Measurements from ENCODE around the gene OTUD4. TPM values are rescaled to one million over a fixed set of nuclear protein-coding genes. Genes with fewer than 3 reads are reported as not detected.
"Not testable (repeated sequence)": the region's sequence is repeated elsewhere in the genome, so short reads cannot be mapped to it uniquely, and the experiment has no call there.

Gene OTUD4, protein sequence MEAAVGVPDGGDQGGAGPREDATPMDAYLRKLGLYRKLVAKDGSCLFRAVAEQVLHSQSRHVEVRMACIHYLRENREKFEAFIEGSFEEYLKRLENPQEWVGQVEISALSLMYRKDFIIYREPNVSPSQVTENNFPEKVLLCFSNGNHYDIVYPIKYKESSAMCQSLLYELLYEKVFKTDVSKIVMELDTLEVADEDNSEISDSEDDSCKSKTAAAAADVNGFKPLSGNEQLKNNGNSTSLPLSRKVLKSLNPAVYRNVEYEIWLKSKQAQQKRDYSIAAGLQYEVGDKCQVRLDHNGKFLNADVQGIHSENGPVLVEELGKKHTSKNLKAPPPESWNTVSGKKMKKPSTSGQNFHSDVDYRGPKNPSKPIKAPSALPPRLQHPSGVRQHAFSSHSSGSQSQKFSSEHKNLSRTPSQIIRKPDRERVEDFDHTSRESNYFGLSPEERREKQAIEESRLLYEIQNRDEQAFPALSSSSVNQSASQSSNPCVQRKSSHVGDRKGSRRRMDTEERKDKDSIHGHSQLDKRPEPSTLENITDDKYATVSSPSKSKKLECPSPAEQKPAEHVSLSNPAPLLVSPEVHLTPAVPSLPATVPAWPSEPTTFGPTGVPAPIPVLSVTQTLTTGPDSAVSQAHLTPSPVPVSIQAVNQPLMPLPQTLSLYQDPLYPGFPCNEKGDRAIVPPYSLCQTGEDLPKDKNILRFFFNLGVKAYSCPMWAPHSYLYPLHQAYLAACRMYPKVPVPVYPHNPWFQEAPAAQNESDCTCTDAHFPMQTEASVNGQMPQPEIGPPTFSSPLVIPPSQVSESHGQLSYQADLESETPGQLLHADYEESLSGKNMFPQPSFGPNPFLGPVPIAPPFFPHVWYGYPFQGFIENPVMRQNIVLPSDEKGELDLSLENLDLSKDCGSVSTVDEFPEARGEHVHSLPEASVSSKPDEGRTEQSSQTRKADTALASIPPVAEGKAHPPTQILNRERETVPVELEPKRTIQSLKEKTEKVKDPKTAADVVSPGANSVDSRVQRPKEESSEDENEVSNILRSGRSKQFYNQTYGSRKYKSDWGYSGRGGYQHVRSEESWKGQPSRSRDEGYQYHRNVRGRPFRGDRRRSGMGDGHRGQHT
- 43.8 TPM for total RNA-seq
- polyA plus RNA-seq (ENCODE audit: insufficient read depth in 1 of 8, insufficient read length in 8 of 8, low replicate concordance in 1 of 8), result 10 to 100 TPM; 47.2 to 86.4 (median 69.8) TPM
- long read RNA-seq, donor 1, full-length matches to known transcripts, result 4 of 27 reads
- long read RNA-seq, donor 1, partial matches to known transcripts, result 18 of 27 reads
- long read RNA-seq, donor 1, other reads (novel, unspliced or antisense), result 5 of 27 reads
- long read RNA-seq, donor 2, result 0 reads
- long read RNA-seq, donor 3, full-length matches to known transcripts, result 5 of 15 reads
- long read RNA-seq, donor 3, partial matches to known transcripts, result 10 of 15 reads
- long read RNA-seq, donor 3, other reads (novel, unspliced or antisense), result 0 of 15 reads
- long read RNA-seq, donor 4, full-length matches to known transcripts, result 1 of 1 reads
- long read RNA-seq, donor 4, partial matches to known transcripts, result 0 of 1 reads
- long read RNA-seq, donor 4, other reads (novel, unspliced or antisense), result 0 of 1 reads
- long read RNA-seq, donor 5, full-length matches to known transcripts, result 9 of 106 reads
- long read RNA-seq, donor 5, partial matches to known transcripts, result 70 of 106 reads
- long read RNA-seq, donor 5, other reads (novel, unspliced or antisense), result 27 of 106 reads
- long read RNA-seq, donor 6, full-length matches to known transcripts, result 7 of 7 reads
- long read RNA-seq, donor 6, partial matches to known transcripts, result 0 of 7 reads
- long read RNA-seq, donor 6, other reads (novel, unspliced or antisense), result 0 of 7 reads
- long read RNA-seq, donor 7, full-length matches to known transcripts, result 7 of 7 reads
- long read RNA-seq, donor 7, partial matches to known transcripts, result 0 of 7 reads
- long read RNA-seq, donor 7, other reads (novel, unspliced or antisense), result 0 of 7 reads
- long read RNA-seq, donor 8, full-length matches to known transcripts, result 4 of 4 reads
- long read RNA-seq, donor 8, partial matches to known transcripts, result 0 of 4 reads
- long read RNA-seq, donor 8, other reads (novel, unspliced or antisense), result 0 of 4 reads
- long read RNA-seq, donor 9, full-length matches to known transcripts, result 2 of 2 reads
- long read RNA-seq, donor 9, partial matches to known transcripts, result 0 of 2 reads
- long read RNA-seq, donor 9, other reads (novel, unspliced or antisense), result 0 of 2 reads
- long read RNA-seq, donor 10, full-length matches to known transcripts, result 8 of 8 reads
- long read RNA-seq, donor 10, partial matches to known transcripts, result 0 of 8 reads
- long read RNA-seq, donor 10, other reads (novel, unspliced or antisense), result 0 of 8 reads
- long read RNA-seq, donor 11, full-length matches to known transcripts, result 2 of 2 reads
- long read RNA-seq, donor 11, partial matches to known transcripts, result 0 of 2 reads
- long read RNA-seq, donor 11, other reads (novel, unspliced or antisense), result 0 of 2 reads

DNA sequence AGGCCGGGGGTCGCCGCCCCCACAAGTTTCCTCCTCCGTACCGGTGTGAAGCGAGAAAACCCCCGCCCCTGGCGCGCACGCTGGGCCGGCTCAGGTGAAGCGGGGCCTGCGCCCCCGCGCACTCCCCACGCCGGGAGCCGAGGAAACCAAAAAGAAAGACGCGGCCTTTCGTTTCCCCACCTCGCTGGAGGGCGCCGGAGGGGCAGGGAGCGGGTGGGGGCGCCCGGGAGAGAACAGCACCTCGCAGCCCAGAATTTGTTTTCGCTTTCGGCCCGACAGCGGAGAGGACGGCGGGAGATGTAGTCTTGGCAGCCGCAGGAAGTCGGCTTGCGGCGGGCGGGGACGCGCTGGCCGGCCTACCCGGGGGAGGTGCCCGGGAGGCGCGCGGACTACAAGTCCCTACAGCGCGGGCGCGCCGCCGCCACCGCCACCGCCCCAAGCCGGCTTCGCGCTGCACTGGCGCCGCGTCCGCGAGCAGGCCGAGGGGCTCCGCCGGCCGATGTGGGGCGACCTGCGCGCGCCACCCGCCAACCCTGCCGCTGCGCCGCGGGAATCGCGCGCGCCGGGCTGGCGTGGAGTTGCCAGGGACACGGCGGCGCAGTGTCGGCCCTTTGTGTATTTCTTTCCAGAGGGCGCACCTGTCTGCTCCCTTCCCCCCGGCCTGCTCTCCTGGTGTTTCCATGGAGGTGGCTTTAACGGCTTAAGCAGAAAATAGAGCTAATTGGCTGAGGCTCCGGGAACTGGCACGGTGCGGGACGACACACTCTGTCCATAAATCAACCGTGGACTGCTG, at the start of gene OTUD4:
Gene OTUD4 (minus strand): TSS at position 292 of the 793 bp plus-strand sequence. CDS start 616 bp downstream, outside the sequence.
- peaks cover 14% of the 10 kb centered on the region for H3K4me1 ChIP-seq (ENCODE audit: control insufficient read depth, insufficient read depth, low read length)
- peak within 1 kb of the TSS; percentile 97 for H3K27ac ChIP-seq (ENCODE audit: low read length)
- no peaks in the 10 kb centered on the region for H3K36me3 ChIP-seq (ENCODE audit: control insufficient read depth, insufficient read depth, low read length)
- WGBS (ENCODE audit: insufficient coverage), result under 1% methylated on average over 91 of the region's 94 CpGs
- peak within 1 kb of the TSS; percentile 87 for H3K4me3 ChIP-seq (ENCODE audit: low read length)
- peak; percentile 99 for DNase-seq
- no peaks in the 10 kb centered on the region for H3K27me3 ChIP-seq (ENCODE audit: control insufficient read depth, insufficient read depth, low read length)
- no peaks in the 10 kb centered on the region for H3K9me3 ChIP-seq (replicated peaks; ENCODE audit: control insufficient read depth, low read depth, low read length)

DNA sequence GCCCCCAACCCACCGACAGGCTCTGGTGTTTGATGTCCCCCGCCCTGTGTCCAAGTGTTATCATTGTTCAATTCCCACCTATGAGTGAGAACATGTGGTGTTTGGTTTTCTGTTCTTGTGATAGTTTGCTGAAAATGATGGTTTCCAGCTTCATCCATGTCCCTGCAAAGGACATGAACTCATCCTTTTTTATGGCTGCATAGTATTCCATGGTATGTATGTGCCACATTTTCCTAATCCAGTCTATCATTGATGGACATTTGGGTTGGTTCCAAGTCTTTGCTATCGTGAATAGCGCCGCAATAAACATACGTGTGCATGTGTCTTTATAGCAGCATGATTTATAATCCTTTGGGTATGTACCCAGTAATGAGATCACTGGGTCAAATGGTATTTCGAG, 42.8 kb upstream of the OTUD4 start:
- 67% methylated on average over 1 of the region's 7 CpGs for WGBS (ENCODE audit: insufficient coverage)
- not testable (repeated sequence) for H3K36me3 ChIP-seq (ENCODE audit: control insufficient read depth, insufficient read depth, low read length); DNase-seq; H3K4me3 ChIP-seq (ENCODE audit: low read length); H3K27ac ChIP-seq (ENCODE audit: low read length); H3K27me3 ChIP-seq (ENCODE audit: control insufficient read depth, insufficient read depth, low read length); H3K9me3 ChIP-seq (replicated peaks; ENCODE audit: control insufficient read depth, low read depth, low read length); H3K4me1 ChIP-seq (ENCODE audit: control insufficient read depth, insufficient read depth, low read length)

DNA sequence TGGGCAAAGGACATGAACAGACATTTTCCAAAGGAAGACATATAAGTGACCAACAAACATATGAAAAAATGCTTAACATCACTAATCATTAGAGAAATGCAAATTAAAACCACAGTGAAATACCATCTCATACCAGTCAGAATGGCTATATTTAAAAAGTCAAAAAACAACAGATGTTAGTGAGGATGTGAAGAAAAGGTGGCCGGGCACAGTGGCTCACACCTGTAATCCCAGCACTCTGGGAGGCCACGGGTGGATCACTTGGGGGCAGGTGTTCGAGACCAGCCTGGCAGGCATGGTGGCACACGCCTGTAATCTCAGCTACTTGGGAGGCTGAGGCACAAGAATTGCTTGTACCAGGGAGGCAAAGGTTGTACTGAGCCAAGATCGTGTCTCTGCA, 41.1 kb upstream of the OTUD4 start:
- WGBS (ENCODE audit: insufficient coverage), result 90% methylated on average over 2 of the region's 5 CpGs
- H3K27ac ChIP-seq (ENCODE audit: low read length); DNase-seq; H3K36me3 ChIP-seq (ENCODE audit: control insufficient read depth, insufficient read depth, low read length); H3K27me3 ChIP-seq (ENCODE audit: control insufficient read depth, insufficient read depth, low read length); H3K9me3 ChIP-seq (replicated peaks; ENCODE audit: control insufficient read depth, low read depth, low read length); H3K4me3 ChIP-seq (ENCODE audit: low read length); H3K4me1 ChIP-seq (ENCODE audit: control insufficient read depth, insufficient read depth, low read length): not testable (repeated sequence)

DNA sequence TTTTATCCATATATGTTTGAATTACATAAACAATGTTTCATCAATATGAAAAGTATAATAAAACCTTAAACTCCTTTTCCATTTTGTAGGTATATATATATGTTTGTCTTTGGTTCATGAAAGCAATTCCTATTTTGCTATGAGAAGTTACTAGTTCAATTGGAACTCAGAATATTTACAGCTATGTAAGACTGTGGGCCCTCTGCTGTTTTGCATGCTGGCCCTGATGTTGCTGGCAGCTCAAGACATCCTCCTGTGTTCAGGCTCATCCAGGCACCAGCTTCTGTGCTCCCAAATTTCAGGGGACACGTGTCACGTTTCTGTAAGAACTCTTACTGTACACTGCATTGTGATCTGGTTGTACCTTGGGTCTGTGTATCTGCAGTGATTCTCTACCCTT, 38.7 kb upstream of the OTUD4 start:
- Histone ChIP-seq H3K9me3 (replicated peaks; ENCODE audit: control insufficient read depth, low read depth, low read length) (no peaks in the 10 kb centered on the region), H3K27ac (ENCODE audit: low read length) (no peak overlapping the region), H3K4me1 (ENCODE audit: control insufficient read depth, insufficient read depth, low read length) (peaks cover 7% of the 10 kb centered on the region), H3K36me3 (ENCODE audit: control insufficient read depth, insufficient read depth, low read length) (no peaks in the 10 kb centered on the region), H3K4me3 (ENCODE audit: low read length) (no peak overlapping the region), H3K27me3 (ENCODE audit: control insufficient read depth, insufficient read depth, low read length) (no peaks in the 10 kb centered on the region)
- no peak for DNase-seq
- 100% methylated on average over 1 of the region's 2 CpGs for WGBS (ENCODE audit: insufficient coverage)

DNA sequence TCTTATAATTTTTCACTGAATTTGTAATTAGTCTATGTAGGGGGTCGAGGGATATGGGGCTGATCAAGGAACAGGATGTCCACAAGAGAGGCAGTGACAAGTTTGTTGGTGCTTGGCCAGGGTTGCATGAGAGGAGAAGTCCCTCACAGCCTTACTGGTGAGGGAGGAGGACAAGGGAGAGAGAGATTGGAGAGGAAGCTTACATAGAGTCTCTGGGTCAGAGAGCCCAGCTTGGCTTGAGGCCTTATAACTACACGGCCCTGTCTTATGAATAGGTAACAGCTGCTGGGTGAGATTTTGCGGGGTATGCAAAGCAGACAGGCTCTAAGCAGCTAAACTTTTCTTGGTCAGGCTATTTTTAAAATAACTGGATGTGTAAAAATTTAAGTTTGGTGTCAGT, 37.9 kb upstream of the OTUD4 start:
- Histone ChIP-seq H3K27me3 (ENCODE audit: control insufficient read depth, insufficient read depth, low read length) (no peaks in the 10 kb centered on the region), H3K4me1 (ENCODE audit: control insufficient read depth, insufficient read depth, low read length) (peaks cover 7% of the 10 kb centered on the region), H3K4me3 (ENCODE audit: low read length) (no peak overlapping the region), H3K27ac (ENCODE audit: low read length) (peak overlapping the region; percentile 58), H3K36me3 (ENCODE audit: control insufficient read depth, insufficient read depth, low read length) (no peaks in the 10 kb centered on the region), H3K9me3 (replicated peaks; ENCODE audit: control insufficient read depth, low read depth, low read length) (no peaks in the 10 kb centered on the region)
- 53% methylated on average over 2 of the region's 3 CpGs for WGBS (ENCODE audit: insufficient coverage)
- peak; percentile 58 for DNase-seq

DNA sequence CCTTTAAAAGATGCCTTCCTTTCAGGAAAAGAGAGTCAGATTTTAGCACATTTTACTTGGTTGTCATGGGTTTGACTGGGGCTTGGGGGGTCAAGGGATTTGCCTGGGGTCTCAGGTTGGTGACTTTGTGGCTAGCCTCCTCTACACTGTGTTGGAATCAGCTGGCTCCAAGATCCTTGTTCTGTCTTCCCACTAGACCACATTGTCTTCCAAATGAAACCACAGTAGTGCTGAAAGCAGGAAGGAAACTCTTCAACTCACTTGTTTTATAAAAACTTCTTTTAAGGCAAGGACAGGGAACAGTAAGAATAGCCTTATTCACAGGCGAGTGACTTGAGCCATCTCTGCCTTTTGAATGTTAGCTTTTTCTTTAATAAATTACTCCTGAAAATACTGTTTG, 37.0 kb upstream of the OTUD4 start:
- Histone ChIP-seq H3K4me3 (ENCODE audit: low read length) (no peak overlapping the region), H3K27ac (ENCODE audit: low read length) (peak overlapping the region; percentile 14), H3K36me3 (ENCODE audit: control insufficient read depth, insufficient read depth, low read length) (no peaks in the 10 kb centered on the region), H3K27me3 (ENCODE audit: control insufficient read depth, insufficient read depth, low read length) (no peaks in the 10 kb centered on the region), H3K9me3 (replicated peaks; ENCODE audit: control insufficient read depth, low read depth, low read length) (no peaks in the 10 kb centered on the region), H3K4me1 (ENCODE audit: control insufficient read depth, insufficient read depth, low read length) (peaks cover 7% of the 10 kb centered on the region)
- WGBS (ENCODE audit: insufficient coverage), result no CpG with 5 or more reads among the region's 1 CpG
- DNase-seq, result peak; percentile 17

DNA sequence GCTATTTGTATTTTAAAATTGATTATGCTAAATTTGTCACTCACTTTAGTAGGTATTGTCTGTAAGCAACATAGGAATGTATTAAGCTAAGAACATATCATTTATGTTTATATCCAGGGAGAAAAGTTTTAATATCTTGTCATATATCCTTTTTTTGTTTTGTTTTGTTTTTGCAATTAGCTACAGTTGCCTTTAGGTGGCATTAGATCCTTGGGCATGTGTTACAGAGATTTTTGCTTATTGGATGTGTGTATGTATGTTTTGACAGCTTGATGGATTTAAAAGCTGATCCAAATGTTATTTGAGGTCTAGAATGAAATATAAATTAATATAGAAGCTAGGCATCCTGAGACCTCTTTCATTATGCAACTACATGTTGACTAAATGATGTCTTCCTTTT, 36.1 kb upstream of the OTUD4 start:
- H3K4me1 ChIP-seq (ENCODE audit: control insufficient read depth, insufficient read depth, low read length), result peaks cover 7% of the 10 kb centered on the region
- DNase-seq, result peak; percentile 59

DNA sequence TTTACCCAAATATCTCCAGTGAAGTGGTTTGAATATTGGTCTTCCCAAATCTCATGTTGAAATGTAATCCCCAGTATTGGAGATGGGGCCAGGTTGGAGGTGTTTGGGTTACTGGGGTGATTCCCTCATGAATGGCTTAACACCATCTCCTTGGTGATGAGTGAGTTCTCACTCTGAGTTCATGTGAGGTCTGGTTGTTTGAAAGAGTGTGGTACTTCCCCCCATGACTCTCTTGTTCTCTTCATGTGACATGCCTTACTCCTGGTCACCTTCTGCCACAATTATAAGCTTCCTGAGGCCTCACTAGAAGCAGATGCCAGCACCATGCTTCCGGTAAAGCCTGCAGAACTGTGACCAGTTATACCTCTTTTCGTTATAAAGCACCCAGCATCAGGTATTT, 32.9 kb upstream of the OTUD4 start:
- H3K4me3 ChIP-seq (ENCODE audit: low read length), result no peak overlapping the region

More for the DNA sequence above, 36.1 kb upstream of the OTUD4 start:
- Histone ChIP-seq H3K27me3 (ENCODE audit: control insufficient read depth, insufficient read depth, low read length) (no peaks in the 10 kb centered on the region), H3K36me3 (ENCODE audit: control insufficient read depth, insufficient read depth, low read length) (no peaks in the 10 kb centered on the region), H3K4me3 (ENCODE audit: low read length) (no peak overlapping the region), H3K9me3 (replicated peaks; ENCODE audit: control insufficient read depth, low read depth, low read length) (no peaks in the 10 kb centered on the region), H3K27ac (ENCODE audit: low read length) (no peak overlapping the region)

More for the DNA sequence above, 32.9 kb upstream of the OTUD4 start:
- WGBS (ENCODE audit: insufficient coverage), result 86% methylated on average over 2 of the region's 2 CpGs
- H3K27me3 ChIP-seq (ENCODE audit: control insufficient read depth, insufficient read depth, low read length), result no peaks in the 10 kb centered on the region
- H3K9me3 ChIP-seq (replicated peaks; ENCODE audit: control insufficient read depth, low read depth, low read length), result no peaks in the 10 kb centered on the region
- peaks cover 4% of the 10 kb centered on the region for H3K4me1 ChIP-seq (ENCODE audit: control insufficient read depth, insufficient read depth, low read length)
- H3K36me3 ChIP-seq (ENCODE audit: control insufficient read depth, insufficient read depth, low read length), result no peaks in the 10 kb centered on the region
- no peak for DNase-seq
- H3K27ac ChIP-seq (ENCODE audit: low read length), result no peak overlapping the region

Data from muscle of leg (tissue), 16 donors.